Head of caudate nucleus (tissue), 42 donors: ENCODE results near the gene MAP3K3.

Experiments used
- DNase-seq, 42 donors: peaks; one replicate each; pipeline versions ENCODE4 v3.0.0 to v3.0.0-alpha.2; 2020 to 2021; ENCODE audit warnings: mixed read lengths in 7 of 42
- intact Hi-C: fragments of 100-400 bp; cut with DNase I; formaldehyde crosslinking; loops from one replicate; pipeline ENCODE4 v1.15.0; 2022

MAP3K3 gene

GRCh38 chr17:63613663-63614062, 8.6 kb upstream of the MAP3K3 start:
- intact Hi-C loops, result no loop called here

DNA sequence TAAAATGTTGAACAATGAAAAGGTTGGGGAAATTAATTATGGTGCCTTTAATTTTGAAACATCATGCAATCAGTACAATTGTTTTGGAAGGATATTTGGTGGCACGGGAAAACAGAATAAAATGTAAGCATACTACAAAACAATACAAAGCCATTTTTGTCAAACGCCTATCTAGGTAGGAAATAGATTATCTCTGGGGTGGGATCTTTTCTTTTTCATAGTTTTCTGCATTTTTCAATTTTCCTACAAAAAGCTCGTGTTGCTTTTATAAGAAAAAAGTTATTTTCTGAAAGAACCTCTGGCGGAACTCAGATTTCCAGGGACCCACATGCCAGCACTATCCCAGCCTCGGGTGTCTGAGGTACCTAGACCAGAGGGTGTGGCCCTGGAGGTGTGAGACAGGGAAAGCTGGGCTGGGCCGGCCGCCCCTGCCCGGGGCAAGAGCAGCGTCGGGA, 961 bp upstream of the MAP3K3 start:
- peak in 4 of 42 donors; percentile 8 to 48 (median 16) for DNase-seq
- intact Hi-C loops, result loop anchor here (10.0 kb wide), 2 partner anchors 74 to 124 kb away; partner anchors contain the start of gene STRADA

More at GRCh38 chr17:63613663-63614062, 8.6 kb upstream of the MAP3K3 start:
- no peak for DNase-seq

DNA sequence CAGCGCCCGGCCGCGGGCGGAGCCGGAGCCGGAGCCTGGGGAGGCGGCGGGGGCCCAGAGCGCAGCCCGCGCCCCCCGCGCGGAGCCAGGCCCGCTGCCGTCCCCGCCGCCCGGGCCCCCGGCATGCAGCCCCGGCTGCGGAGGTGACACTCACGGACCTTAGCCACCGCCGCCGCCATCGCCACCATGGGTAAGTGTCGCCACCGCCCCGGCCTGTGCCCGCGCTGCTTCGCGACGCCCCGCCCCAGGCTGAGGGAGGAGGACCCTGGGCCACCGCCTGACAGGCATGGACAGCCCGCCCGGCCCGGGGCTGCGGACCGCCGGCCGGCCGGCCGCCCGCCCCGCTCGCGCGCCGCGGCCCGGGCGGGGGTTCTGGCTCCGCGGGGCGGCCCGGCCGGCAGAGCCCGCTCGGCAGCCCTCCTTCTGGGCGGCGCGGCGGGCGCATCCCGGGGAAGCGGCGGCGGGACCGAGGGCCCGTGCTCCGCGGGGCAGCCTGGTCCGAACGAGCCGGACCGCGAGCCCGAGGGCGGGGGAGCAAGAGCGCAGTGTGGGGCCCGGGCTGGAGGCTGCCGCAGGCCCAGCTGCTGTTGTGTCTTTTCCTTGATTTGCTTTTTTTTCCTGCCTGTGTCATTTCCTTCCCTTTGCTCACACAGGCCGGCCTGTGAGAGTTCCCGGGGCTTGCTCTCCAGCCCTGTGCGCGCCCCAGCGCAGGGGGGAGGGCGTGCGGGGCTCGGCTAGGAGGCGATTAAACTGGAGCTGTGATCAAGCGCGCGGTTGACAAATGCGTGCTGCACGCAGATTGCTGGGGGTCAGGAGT, 565 bp downstream of the MAP3K3 start:
- intact Hi-C loops, result loop anchor here (10.0 kb wide), 2 partner anchors 72 to 122 kb away; partner anchors contain the start of gene STRADA
- peak; percentile 8 to 85 (median 68) for DNase-seq

- intact Hi-C loops, result loop anchor here (10.0 kb wide), 2 partner anchors 71 to 121 kb away; partner anchors contain the start of gene STRADA
- DNase-seq, result no peak
Observed at GRCh38 chr17:63623786-63624530, 1.7 kb downstream of the MAP3K3 start.

DNA sequence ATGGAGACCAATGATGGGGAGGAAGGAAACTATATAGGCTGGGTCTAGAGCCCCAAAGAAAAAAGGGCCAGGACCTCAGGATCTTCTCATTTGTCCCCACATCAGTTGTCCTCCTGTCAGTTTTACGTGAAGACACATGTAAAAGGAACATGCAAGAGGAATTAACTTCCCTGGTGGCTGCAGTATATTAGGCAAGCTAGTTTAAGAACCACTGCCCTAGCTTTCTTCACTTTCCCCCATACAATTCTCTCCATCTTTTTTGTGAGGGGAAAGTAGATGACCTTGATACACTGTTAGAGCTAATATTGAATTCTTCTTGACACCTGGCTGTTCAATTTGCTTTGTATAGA, 2.3 kb downstream of the MAP3K3 start:
- intact Hi-C loops, result loop anchor here (10.0 kb wide), 2 partner anchors 70 to 120 kb away; partner anchors contain the start of gene STRADA

DNA sequence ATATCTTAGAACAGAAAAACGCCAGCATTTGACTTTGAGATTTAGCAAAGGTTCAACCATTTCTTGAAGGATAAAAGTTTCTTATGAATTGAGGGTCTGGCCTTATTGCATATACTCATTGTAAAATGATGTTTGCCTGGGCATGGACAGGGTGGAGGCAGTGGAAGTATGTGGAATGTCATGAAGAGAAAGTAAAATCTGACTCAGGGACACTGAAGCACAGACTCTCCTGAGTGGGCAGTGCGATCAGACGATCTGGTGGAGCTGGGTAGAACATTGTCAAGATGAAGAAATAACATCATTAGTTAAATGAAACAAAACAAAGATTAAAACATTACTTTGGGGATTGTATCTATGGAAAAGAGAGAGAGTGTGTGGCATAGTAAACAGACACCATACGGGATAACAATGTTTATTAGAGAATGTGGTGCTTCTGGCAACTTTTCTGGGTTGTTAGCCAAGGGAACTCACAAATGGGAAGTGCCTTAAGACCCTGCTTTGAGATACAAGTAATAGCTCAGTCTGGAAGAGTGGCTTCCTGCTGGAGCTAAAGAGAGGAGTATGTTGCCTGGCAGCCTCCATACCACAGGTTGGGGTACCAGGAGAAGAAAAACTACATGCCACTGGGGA, 4.4 kb downstream of the MAP3K3 start:
- DNase-seq, result no peak
- intact Hi-C loops, result loop anchor here (10.0 kb wide), 2 partner anchors 68 to 118 kb away; partner anchors contain the start of gene STRADA

More for the DNA sequence above, 2.3 kb downstream of the MAP3K3 start:
- no peak for DNase-seq

DNA sequence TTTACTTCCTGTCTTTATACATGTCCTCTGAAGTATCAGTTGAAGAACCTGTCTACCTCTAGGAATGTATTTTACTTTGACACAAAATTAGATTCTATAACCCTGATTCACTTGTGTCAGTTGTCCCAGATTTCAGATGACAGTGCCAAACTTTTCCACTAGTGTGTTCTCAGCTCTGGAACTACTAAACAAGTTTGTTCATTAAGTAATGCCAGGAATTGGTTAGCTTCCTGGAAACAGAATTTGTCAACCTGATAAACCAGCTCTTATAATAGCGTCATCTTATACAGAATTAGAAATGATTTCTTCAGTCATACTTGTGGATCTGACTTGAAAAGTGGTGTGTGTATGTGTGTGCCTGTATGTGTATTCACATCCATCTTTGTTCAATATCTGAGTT, 7.4 kb downstream of the MAP3K3 start:
- intact Hi-C loops, result loop anchor here (10.0 kb wide), 2 partner anchors 65 to 115 kb away; partner anchors contain the start of gene STRADA
- DNase-seq, result no peak

GRCh38 chr17:63631062-63631461, 8.8 kb downstream of the MAP3K3 start:
- DNase-seq, result no peak
- intact Hi-C loops, result no loop called here

DNA sequence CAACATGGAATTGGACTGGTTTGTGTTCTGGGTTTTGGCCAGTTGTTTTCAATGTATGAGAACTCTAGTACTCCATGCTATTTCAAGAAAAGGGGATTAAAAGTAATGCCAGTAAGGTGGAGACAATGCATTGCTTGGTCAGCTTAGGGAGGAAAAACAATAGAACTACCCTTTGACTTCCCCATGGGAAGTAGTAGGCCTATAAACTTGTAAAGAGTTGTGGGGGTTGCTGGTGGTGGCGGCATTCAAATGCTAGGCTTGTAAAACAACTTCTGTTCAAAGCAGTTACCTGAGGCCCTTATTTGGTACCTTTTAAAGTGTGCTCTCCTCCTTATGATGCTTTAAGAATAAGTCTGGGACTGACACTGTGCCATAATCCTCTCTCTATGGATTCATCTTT, 9.4 kb downstream of the MAP3K3 start:
- no peak for DNase-seq
- intact Hi-C loops, result no loop called here

DNA sequence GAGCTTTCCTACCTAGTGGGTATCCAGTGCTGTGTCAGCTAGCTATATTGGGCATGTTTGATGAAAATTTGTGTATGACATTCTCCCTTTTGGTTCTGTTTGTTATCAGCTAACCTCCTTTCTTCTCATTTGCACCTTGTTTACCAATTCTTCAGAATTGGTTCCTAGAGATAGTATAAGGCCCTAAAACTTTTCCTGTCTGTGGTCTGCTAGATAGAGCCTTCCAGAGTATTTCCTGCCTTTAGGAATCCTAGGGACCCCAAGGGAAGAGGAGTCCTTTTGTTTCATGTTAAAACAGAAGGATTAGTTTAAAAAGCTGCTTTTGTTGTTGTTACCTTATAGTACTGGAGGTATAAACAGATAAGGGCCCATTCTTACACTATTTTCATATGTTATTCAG, 11.5 kb downstream of the MAP3K3 start:
- intact Hi-C loops, result no loop called here
- DNase-seq, result no peak

- intact Hi-C loops, result no loop called here
- peak in 2 of 42 donors; percentile 3 to 15 for DNase-seq
Observed at GRCh38 chr17:63634163-63634562, 11.9 kb downstream of the MAP3K3 start.

DNA sequence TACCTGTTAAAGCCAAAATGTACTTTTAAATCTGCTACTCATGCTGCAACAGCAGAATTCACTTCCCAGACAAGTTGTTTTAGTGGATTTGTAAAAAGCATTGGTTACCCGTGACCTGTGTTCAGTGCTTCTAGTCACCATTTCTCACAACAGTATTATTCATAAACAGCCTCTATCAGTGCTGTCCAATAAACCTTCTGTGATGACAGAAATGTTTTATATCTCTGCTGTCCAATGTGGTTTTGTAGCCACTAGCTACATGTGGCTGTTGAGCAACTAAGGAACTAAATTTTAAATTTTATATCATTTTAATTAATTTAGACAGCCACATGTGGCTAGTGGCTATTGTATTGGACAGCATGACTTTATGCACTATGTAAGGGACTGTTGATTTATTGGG, 12.6 kb downstream of the MAP3K3 start:
- intact Hi-C loops, result no loop called here
- DNase-seq, result no peak

GRCh38 chr17:63635290-63635689, 13.1 kb downstream of the MAP3K3 start:
- intact Hi-C loops, result no loop called here
- DNase-seq, result no peak

- DNase-seq, result peak in 37 of 42 donors; percentile 12 to 81 (median 44)
- intact Hi-C loops, result no loop called here
Observed at GRCh38 chr17:63635787-63636186, 13.6 kb downstream of the MAP3K3 start.

- intact Hi-C loops, result no loop called here
- DNase-seq, result no peak
Observed at GRCh38 chr17:63639125-63639524, 16.9 kb downstream of the MAP3K3 start.

GRCh38 chr17:63640038-63640437, 17.8 kb downstream of the MAP3K3 start:
- intact Hi-C loops, result no loop called here

GRCh38 chr17:63641692-63642448, 19.7 kb downstream of the MAP3K3 start:
- intact Hi-C loops, result no loop called here
- peak in 26 of 42 donors; percentile 5 to 64 (median 36) for DNase-seq

More at GRCh38 chr17:63640038-63640437, 17.8 kb downstream of the MAP3K3 start:
- no peak for DNase-seq

DNA sequence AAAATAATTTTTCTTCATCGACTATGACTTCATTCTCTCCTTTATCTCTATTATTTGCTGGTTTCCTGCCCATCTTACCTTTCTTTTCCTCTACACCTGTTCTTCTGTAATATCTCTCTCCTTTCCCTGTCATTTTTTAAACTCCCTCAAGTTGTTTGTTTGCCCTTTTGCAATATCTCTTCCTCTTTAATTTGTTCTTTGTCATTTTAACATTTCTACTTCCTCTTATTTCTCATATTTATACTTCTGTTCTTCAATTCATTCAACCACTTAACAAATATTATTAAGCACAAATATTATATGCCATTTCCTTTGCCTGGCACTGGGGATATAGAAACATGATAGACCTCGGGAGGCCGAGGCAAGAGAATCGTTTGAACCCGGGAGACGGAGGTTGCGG, 22.6 kb downstream of the MAP3K3 start:
- no peak for DNase-seq
- intact Hi-C loops, result no loop called here
